ENCODE data around the gene GDAP2. TPM values are rescaled to one million over a fixed set of nuclear protein-coding genes. Genes with fewer than 3 reads are reported as not detected.

The GDAP2 gene
- total and polyA plus RNA-seq, 2 of the 4 experiments (the other 2 are of a cell fraction), result 5.4 to 27.1 TPM

GRCh38 chr1:117932576-117932975 is 3.2 kb upstream of the GDAP2 start:
- no peak overlapping the region for H3K4me2 ChIP-seq (ENCODE audit: low read depth, low read length)
- CTCF ChIA-PET, result interaction anchor here (0.7 kb wide), 1 partner anchor 34 kb away, joined by 5 read pairs; no protein-coding TSS in a partner anchor

More at GRCh38 chr1:117932576-117932975, 3.2 kb upstream of the GDAP2 start:
- no peak overlapping the region for H2AFZ ChIP-seq (replicated peaks; ENCODE audit: low read length, poor library complexity)
- no peak overlapping the region for H4K5ac ChIP-seq (ENCODE audit: low read depth, low read length)
- no peak overlapping the region for H3K27ac ChIP-seq (ENCODE audit: insufficient read depth, low read length)
- no peak overlapping the region for H3K9ac ChIP-seq (ENCODE audit: low read depth, low read length)
- H3K36me3 ChIP-seq (ENCODE audit: control insufficient read depth, insufficient read depth, low read length), result peaks cover 4% of the 10 kb centered on the region
- POLR2A ChIA-PET (ENCODE audit: unreplicated experiment), result interaction anchor here (0.6 kb wide), 1 partner anchor 96 kb away, joined by 10 read pairs; no protein-coding TSS in a partner anchor
- H2BK20ac ChIP-seq (ENCODE audit: low read depth, low read length), result no peak overlapping the region
- H4K8ac ChIP-seq (ENCODE audit: low read depth in 2 of 2, low read length in 2 of 2), result no peak overlapping the region
- H3K4me3 ChIP-seq (ENCODE audit: insufficient read depth, low read depth, low read length), result no peak overlapping the region
- H3K23ac ChIP-seq (ENCODE audit: low read depth, low read length), result no peak overlapping the region
- no peak overlapping the region for H4K91ac ChIP-seq (ENCODE audit: insufficient read depth, low read depth, low read length)
- intact Hi-C loops (cut with micrococcal nuclease) (no loop called here), in situ Hi-C loops (cut with MboI; ENCODE audit: low sequenced_read_pairs) (no loop called here), dilution Hi-C loops (cut with HindIII; ENCODE audit: low sequenced_read_pairs, unreplicated experiment) (no loop called here)
- TF ChIP-seq CEBPB (IDR thresholded peaks at IDR 0.05; ENCODE audit: low read depth, low read length) (no peak), FOS (IDR thresholded peaks at IDR 0.05; ENCODE audit: low read depth, low read length) (no peak), MAZ (IDR thresholded peaks at IDR 0.05; ENCODE audit: borderline replicate concordance, low read depth, low read length) (no peak), RCOR1 (IDR thresholded peaks at IDR 0.05; ENCODE audit: insufficient replicate concordance, low read length) (no peak), BHLHE40 (IDR thresholded peaks at IDR 0.05; ENCODE audit: low read depth, low read length) (no peak), USF2 (IDR thresholded peaks at IDR 0.05; ENCODE audit: low read depth, low read length) (no peak), MXI1 (IDR thresholded peaks at IDR 0.05; ENCODE audit: borderline replicate concordance, low read depth, low read length) (no peak), SMC3 (IDR thresholded peaks at IDR 0.05; ENCODE audit: low read depth, low read length) (no peak), NFE2L2 (IDR thresholded peaks at IDR 0.05; ENCODE audit: low read depth, low read length) (no peak), MAFK (IDR thresholded peaks at IDR 0.05; ENCODE audit: low read depth, low read length) (no peak), RFX5 (IDR thresholded peaks at IDR 0.05; ENCODE audit: low read depth, low read length) (no peak), CHD1 (IDR thresholded peaks at IDR 0.05; ENCODE audit: low read depth, low read length) (no peak), POLR2A (IDR thresholded peaks at IDR 0.05; ENCODE audit: low read depth, low read length) (no peak)
- TF ChIP-seq, protein P1, sequence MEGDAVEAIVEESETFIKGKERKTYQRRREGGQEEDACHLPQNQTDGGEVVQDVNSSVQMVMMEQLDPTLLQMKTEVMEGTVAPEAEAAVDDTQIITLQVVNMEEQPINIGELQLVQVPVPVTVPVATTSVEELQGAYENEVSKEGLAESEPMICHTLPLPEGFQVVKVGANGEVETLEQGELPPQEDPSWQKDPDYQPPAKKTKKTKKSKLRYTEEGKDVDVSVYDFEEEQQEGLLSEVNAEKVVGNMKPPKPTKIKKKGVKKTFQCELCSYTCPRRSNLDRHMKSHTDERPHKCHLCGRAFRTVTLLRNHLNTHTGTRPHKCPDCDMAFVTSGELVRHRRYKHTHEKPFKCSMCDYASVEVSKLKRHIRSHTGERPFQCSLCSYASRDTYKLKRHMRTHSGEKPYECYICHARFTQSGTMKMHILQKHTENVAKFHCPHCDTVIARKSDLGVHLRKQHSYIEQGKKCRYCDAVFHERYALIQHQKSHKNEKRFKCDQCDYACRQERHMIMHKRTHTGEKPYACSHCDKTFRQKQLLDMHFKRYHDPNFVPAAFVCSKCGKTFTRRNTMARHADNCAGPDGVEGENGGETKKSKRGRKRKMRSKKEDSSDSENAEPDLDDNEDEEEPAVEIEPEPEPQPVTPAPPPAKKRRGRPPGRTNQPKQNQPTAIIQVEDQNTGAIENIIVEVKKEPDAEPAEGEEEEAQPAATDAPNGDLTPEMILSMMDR (conservative IDR thresholded peaks at IDR 0.05; ENCODE audit: low read depth, low read length), result no peak
- TF ChIP-seq, protein P2, sequence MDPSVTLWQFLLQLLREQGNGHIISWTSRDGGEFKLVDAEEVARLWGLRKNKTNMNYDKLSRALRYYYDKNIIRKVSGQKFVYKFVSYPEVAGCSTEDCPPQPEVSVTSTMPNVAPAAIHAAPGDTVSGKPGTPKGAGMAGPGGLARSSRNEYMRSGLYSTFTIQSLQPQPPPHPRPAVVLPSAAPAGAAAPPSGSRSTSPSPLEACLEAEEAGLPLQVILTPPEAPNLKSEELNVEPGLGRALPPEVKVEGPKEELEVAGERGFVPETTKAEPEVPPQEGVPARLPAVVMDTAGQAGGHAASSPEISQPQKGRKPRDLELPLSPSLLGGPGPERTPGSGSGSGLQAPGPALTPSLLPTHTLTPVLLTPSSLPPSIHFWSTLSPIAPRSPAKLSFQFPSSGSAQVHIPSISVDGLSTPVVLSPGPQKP (IDR thresholded peaks at IDR 0.05; ENCODE audit: borderline replicate concordance, low read depth, low read length), result no peak
- no peak overlapping the region for H2BK15ac ChIP-seq (ENCODE audit: low read depth, low read length)
- peaks cover 3% of the 10 kb centered on the region for H3K9me1 ChIP-seq (ENCODE audit: insufficient read depth, low read length)
- H4K20me1 ChIP-seq (ENCODE audit: insufficient read depth, low read length), result peaks cover 8% of the 10 kb centered on the region; the same call in 1 of the 2 replicates
- H3K14ac ChIP-seq (replicated peaks; ENCODE audit: low read depth, low read length), result no peak overlapping the region
- DNase-seq (no peak), ATAC-seq (ENCODE audit: low read depth) (no peak)
- 100% methylated on average over 1 of the region's 4 CpGs; no CpG with 5 or more reads in 1 of the 2 experiments for WGBS, 2 experiments (ENCODE audit: extremely low coverage in 2 of 2, insufficient read length in 1 of 2)
- no peak overlapping the region for H2AK9ac ChIP-seq (replicated peaks; ENCODE audit: low read depth, low read length, poor library complexity)
- H3K4me1 ChIP-seq (ENCODE audit: control insufficient read depth, insufficient read depth, low read length), result 0 out of 2 replicates have a peak, but pooled peaks cover 3% of the 10 kb centered on the region
- H3K27me3 ChIP-seq (ENCODE audit: control insufficient read depth, insufficient read depth, low read length), result no peaks in the 10 kb centered on the region
- H3K4ac ChIP-seq (ENCODE audit: low read depth, low read length), result no peak overlapping the region
- no peak overlapping the region for H2BK120ac ChIP-seq (ENCODE audit: low read depth, low read length)
- H2AK5ac ChIP-seq (ENCODE audit: low read depth, low read length), result no peak overlapping the region
- H2BK5ac ChIP-seq (ENCODE audit: low read depth, low read length, poor library complexity, severe bottlenecking), result no peak overlapping the region
- H3K18ac ChIP-seq (ENCODE audit: low read depth, low read length), result no peak overlapping the region
- BruUV-seq (replicated peaks), result no TSS peak
- H3K9me3 ChIP-seq (ENCODE audit: control insufficient read depth, insufficient read depth, low read length), result no peaks in the 10 kb centered on the region
- H3K56ac ChIP-seq (ENCODE audit: extremely low read depth, insufficient read depth, low read length), result no peak overlapping the region
- peaks cover 18 to 50% of the 10 kb centered on the region in 2 experiments for H3K79me1 ChIP-seq (ENCODE audit: low read depth in 1 of 2, low read length in 2 of 2)
